Liver (tissue), 9 donors: ENCODE measurements around the gene FAT1. TPM values are rescaled to one million over a fixed set of nuclear protein-coding genes. Genes with fewer than 3 reads are reported as not detected.

Experiments
- DNase-seq: peaks from one replicate; pipeline ENCODE4 v3.0.0-alpha.2; 2017; ENCODE audit warnings: low spot score
- H3K27ac ChIP-seq, 2 donors: one replicate each; pipeline ENCODE4 v1.7.0; 2013; ENCODE audit warnings: inconsistent platforms in 2 of 2, low read length in 2 of 2, control low read depth in 1 of 2, low read depth in 1 of 2, mild to moderate bottlenecking in 1 of 2
- H3K27me3 ChIP-seq, 4 donors: one replicate each; pipeline versions ENCODE4 v1.6.1 to v1.7.0; 2013; ENCODE audit warnings: low read length in 3 of 4, inconsistent platforms in 1 of 4, mild to moderate bottlenecking in 1 of 4, moderate library complexity in 1 of 4; ENCODE audit not compliant: control insufficient read depth in 4 of 4, insufficient read depth in 4 of 4
- H3K36me3 ChIP-seq, 4 donors: one replicate each; pipeline versions ENCODE4 v1.6.1 to v1.7.0; 2013; ENCODE audit warnings: low read length in 3 of 4, mild to moderate bottlenecking in 3 of 4, low read depth in 1 of 4, moderate library complexity in 1 of 4; ENCODE audit not compliant: control insufficient read depth in 4 of 4, insufficient read depth in 3 of 4
- H3K4me1 ChIP-seq, 4 donors: one replicate each; pipeline versions ENCODE4 v1.6.1 to v1.7.0; 2013; ENCODE audit warnings: low read length in 3 of 4, mild to moderate bottlenecking in 3 of 4, moderate library complexity in 1 of 4; ENCODE audit not compliant: control insufficient read depth in 4 of 4, insufficient read depth in 4 of 4
- H3K4me3 ChIP-seq, 3 donors: one replicate each; pipeline versions ENCODE4 v1.6.1 to v1.7.0; 2013; ENCODE audit warnings: low read length in 3 of 3, control low read depth in 1 of 3, low read depth in 1 of 3, mild to moderate bottlenecking in 1 of 3
- H3K9ac ChIP-seq, 2 donors: one replicate each; pipeline ENCODE4 v1.7.0; 2013; ENCODE audit warnings: low read length in 2 of 2, mild to moderate bottlenecking in 2 of 2, moderate library complexity in 2 of 2, control low read depth in 1 of 2, low read depth in 1 of 2
- H3K9me3 ChIP-seq, 4 donors: one replicate each; pipeline versions ENCODE4 v1.6.1 to v1.7.0; 2013; ENCODE audit warnings: low read length in 3 of 4; ENCODE audit not compliant: control insufficient read depth in 4 of 4
- FOXA1 ChIP-seq: IDR thresholded peaks from 2 replicates; pipeline ENCODE4 v1.6.1; 2016; ENCODE audit warnings: antibody characterized with exemption
- FOXA2 ChIP-seq: IDR thresholded peaks from 2 replicates; pipeline ENCODE4 v1.6.1; 2016; ENCODE audit warnings: antibody characterized with exemption
- GABPA ChIP-seq, 2 donors: IDR thresholded peaks in 1 of 2; conservative IDR thresholded peaks in 1 of 2; 2 replicates each; pipeline ENCODE4 v1.6.1; 2016; ENCODE audit warnings: antibody characterized with exemption in 2 of 2, mild to moderate bottlenecking in 1 of 2, moderate library complexity in 1 of 2
- HNF4A ChIP-seq, 2 donors: conservative IDR thresholded peaks; 2 replicates each; pipeline ENCODE4 v1.6.1; 2016; ENCODE audit warnings: antibody characterized with exemption in 2 of 2, mild to moderate bottlenecking in 2 of 2
- HNF4G ChIP-seq: IDR thresholded peaks from 2 replicates; pipeline ENCODE4 v1.6.1; 2016; ENCODE audit warnings: antibody characterized with exemption
- JUND ChIP-seq, 2 donors: IDR thresholded peaks; 2 replicates each; pipeline ENCODE4 v1.6.1; 2016; ENCODE audit warnings: antibody characterized with exemption in 2 of 2
- NR2F2 ChIP-seq: IDR thresholded peaks from 2 replicates; pipeline ENCODE4 v1.6.1; 2016; ENCODE audit warnings: antibody characterized with exemption
- RXRA ChIP-seq, 2 donors: IDR thresholded peaks; 2 replicates each; pipeline ENCODE4 v1.6.1; 2017 to 2018; ENCODE audit warnings: antibody characterized with exemption in 2 of 2, mild to moderate bottlenecking in 1 of 2
- SP1 ChIP-seq: IDR thresholded peaks from 2 replicates; pipeline ENCODE4 v1.6.1; 2018; ENCODE audit warnings: antibody characterized with exemption, mild to moderate bottlenecking
- TAF1 ChIP-seq: conservative IDR thresholded peaks from 2 replicates; pipeline ENCODE4 v1.6.1; 2016; ENCODE audit warnings: antibody characterized with exemption, mild to moderate bottlenecking
- YY1 ChIP-seq: IDR thresholded peaks from 2 replicates; pipeline ENCODE4 v1.6.1; 2016; ENCODE audit warnings: antibody characterized with exemption, mild to moderate bottlenecking
- WGBS: extraction: QIAGEN DNeasy Blood & Tissue Kit; methylation state at CpG from one replicate; pipeline ENCODE4 v1.1.7; 2013; 5-methylcytosine and 5-hydroxymethylcytosine counted together
- polyA plus RNA-seq, 2 donors: library from polyadenylated mRNA; stranded (reverse) in 1 of 2; unstranded in 1 of 2; fragments of 200-250 nt in 1 of 2; fragments of >200 nt in 1 of 2; fragmentation: Nextera tagmentation in 1 of 2; extraction: Ambion mirVana in 1 of 2; gene quantifications; one replicate each; pipeline versions ENCODE4 v1.2.1 to v1.2.3, GENCODE V29; 2013 to 2015
- total RNA-seq, 2 donors: library from RNA; depleted of rRNA; stranded (reverse); fragments of >200 nt; gene quantifications; one replicate each; pipeline ENCODE4 v1.2.3, GENCODE V29; 2014
- TF ChIP-seq, protein P1 (sequence below): IDR thresholded peaks from 2 replicates; pipeline ENCODE4 v1.6.1; 2016; ENCODE audit warnings: antibody characterized with exemption
- TF ChIP-seq, protein P2 (sequence below): IDR thresholded peaks from 2 replicates; pipeline ENCODE4 v1.6.1; 2016; ENCODE audit warnings: antibody characterized with exemption, mild to moderate bottlenecking
- TF ChIP-seq, protein P3 (sequence below): fragments of 150-350 bp; IDR thresholded peaks from 2 replicates; pipeline ENCODE4 v1.5.1; 2017; ENCODE audit warnings: improper control_type of control experiment, low read depth, low read length; ENCODE audit not compliant: missing input control
- TF ChIP-seq, protein P4 (sequence below): IDR thresholded peaks from 2 replicates; pipeline ENCODE4 v1.6.1; 2016; ENCODE audit warnings: antibody characterized with exemption
- donor health status: healthy.
- donor health status: healthy.
- donor health status: healthy.
- donor health status: healthy.
- donor health status: healthy.

FAT1 gene
- total and polyA plus RNA-seq, 4 donors = 10.0 to 48.0 (median 30.0) TPM

DNA sequence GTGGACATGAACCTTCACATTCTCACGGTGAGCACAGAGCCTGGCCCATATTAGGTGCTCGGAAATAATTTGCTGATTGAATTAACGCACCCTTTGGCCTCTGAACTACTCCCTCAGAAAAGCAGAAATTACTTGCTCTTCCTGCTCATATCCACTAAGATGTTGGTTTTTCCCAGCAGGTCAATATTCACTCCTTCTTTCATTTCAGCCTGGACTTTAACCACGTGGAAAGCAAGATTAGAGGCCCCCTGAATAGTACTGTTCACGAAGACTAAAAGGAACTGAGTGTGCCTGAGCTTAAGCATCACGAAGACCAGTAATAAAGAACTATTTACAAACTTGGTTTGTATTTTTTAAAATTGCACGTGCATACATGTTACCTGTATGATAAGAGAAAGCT is 178.2 kb downstream of the FAT1 start:
- peaks cover 0 to 14% (median 8%) of the 10 kb centered on the region in 4 donors for H3K9me3 ChIP-seq
- H3K27me3 ChIP-seq = peaks cover 0 to 3% (median 0%) of the 10 kb centered on the region in 4 donors
- WGBS = 70% methylated on average over 7 of the region's 7 CpGs
- H3K27ac ChIP-seq = no peak overlapping the region
- no peak overlapping the region for H3K4me3 ChIP-seq
- TF ChIP-seq SP1 (no peak), TAF1 (no peak), YY1 (no peak), NR2F2 (no peak), HNF4A (conservative IDR thresholded peaks at IDR 0.05) (no peak), HNF4G (no peak), GABPA (IDR thresholded peaks at IDR 0.05 in 1 of 2, conservative IDR thresholded peaks at IDR 0.05 in 1 of 2) (no peak), FOXA2 (no peak), FOXA1 (no peak), JUND (IDR thresholded peaks at IDR 0.05) (no peak)
- TF ChIP-seq, protein P1, sequence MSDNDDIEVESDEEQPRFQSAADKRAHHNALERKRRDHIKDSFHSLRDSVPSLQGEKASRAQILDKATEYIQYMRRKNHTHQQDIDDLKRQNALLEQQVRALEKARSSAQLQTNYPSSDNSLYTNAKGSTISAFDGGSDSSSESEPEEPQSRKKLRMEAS = no peak
- TF ChIP-seq, protein P2, sequence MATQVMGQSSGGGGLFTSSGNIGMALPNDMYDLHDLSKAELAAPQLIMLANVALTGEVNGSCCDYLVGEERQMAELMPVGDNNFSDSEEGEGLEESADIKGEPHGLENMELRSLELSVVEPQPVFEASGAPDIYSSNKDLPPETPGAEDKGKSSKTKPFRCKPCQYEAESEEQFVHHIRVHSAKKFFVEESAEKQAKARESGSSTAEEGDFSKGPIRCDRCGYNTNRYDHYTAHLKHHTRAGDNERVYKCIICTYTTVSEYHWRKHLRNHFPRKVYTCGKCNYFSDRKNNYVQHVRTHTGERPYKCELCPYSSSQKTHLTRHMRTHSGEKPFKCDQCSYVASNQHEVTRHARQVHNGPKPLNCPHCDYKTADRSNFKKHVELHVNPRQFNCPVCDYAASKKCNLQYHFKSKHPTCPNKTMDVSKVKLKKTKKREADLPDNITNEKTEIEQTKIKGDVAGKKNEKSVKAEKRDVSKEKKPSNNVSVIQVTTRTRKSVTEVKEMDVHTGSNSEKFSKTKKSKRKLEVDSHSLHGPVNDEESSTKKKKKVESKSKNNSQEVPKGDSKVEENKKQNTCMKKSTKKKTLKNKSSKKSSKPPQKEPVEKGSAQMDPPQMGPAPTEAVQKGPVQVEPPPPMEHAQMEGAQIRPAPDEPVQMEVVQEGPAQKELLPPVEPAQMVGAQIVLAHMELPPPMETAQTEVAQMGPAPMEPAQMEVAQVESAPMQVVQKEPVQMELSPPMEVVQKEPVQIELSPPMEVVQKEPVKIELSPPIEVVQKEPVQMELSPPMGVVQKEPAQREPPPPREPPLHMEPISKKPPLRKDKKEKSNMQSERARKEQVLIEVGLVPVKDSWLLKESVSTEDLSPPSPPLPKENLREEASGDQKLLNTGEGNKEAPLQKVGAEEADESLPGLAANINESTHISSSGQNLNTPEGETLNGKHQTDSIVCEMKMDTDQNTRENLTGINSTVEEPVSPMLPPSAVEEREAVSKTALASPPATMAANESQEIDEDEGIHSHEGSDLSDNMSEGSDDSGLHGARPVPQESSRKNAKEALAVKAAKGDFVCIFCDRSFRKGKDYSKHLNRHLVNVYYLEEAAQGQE = no peak
- TF ChIP-seq, protein P3, sequence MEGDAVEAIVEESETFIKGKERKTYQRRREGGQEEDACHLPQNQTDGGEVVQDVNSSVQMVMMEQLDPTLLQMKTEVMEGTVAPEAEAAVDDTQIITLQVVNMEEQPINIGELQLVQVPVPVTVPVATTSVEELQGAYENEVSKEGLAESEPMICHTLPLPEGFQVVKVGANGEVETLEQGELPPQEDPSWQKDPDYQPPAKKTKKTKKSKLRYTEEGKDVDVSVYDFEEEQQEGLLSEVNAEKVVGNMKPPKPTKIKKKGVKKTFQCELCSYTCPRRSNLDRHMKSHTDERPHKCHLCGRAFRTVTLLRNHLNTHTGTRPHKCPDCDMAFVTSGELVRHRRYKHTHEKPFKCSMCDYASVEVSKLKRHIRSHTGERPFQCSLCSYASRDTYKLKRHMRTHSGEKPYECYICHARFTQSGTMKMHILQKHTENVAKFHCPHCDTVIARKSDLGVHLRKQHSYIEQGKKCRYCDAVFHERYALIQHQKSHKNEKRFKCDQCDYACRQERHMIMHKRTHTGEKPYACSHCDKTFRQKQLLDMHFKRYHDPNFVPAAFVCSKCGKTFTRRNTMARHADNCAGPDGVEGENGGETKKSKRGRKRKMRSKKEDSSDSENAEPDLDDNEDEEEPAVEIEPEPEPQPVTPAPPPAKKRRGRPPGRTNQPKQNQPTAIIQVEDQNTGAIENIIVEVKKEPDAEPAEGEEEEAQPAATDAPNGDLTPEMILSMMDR = no peak
- no peaks in the 10 kb centered on the region for H3K36me3 ChIP-seq
- no peak overlapping the region for H3K9ac ChIP-seq
- DNase-seq = no peak
- no peaks in the 10 kb centered on the region for H3K4me1 ChIP-seq

DNA sequence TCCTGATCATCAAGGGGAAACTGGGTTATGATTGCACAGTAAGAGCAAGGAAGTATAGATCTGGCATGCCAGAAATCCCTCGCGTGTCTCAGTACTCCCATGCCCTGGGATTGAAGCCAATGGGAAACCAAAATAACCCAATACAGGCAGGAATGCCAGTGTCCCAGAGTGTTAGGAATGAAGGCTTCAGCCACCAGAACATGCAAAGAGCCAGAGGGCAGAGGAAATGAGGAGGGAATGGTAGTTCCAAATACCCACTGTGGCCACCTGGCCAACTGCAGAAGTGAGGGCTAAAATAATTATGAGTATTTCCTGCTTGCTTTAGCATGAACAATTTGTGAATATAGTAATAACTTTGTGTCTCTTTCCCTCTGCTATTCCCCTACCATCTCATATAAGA is 180.4 kb downstream of the FAT1 start:
- no peak for DNase-seq
- TF ChIP-seq RXRA (IDR thresholded peaks at IDR 0.05) = no peak
- Histone ChIP-seq H3K4me3 (no peak overlapping the region), H3K27me3 (no peaks in the 10 kb centered on the region), H3K36me3 (no peaks in the 10 kb centered on the region), H3K9me3 (peaks cover 4 to 14% (median 8%) of the 10 kb centered on the region in 4 donors), H3K4me1 (no peaks in the 10 kb centered on the region), H3K9ac (no peak overlapping the region), H3K27ac (no peak overlapping the region)
- WGBS = 95% methylated on average over 2 of the region's 2 CpGs

DNA sequence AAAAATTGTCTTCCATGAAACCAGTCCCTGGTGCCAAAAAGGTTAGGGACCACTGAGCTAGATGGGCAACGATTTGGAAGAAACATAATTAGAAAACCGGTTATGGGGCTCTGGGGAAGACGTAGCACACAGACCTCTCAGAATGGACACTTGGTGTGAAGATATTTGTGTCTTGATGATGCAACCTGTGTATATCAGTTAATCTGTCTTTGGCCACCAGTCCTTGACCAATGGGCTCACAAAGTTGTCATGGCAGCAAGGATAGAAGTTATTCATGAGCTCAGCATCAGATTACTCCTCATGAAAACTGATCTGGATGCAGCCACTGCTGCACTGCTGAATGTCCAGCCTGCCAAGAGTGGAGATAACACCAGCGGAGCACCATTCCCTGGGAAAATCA is 181.9 kb downstream of the FAT1 start:
- Histone ChIP-seq H3K36me3 (no peaks in the 10 kb centered on the region), H3K27ac (no peak overlapping the region), H3K9ac (no peak overlapping the region), H3K4me3 (no peak overlapping the region), H3K27me3 (no peaks in the 10 kb centered on the region), H3K4me1 (no peaks in the 10 kb centered on the region), H3K9me3 (peaks cover 4 to 12% (median 7%) of the 10 kb centered on the region in 4 donors)
- 77% methylated on average over 4 of the region's 4 CpGs for WGBS
- TF ChIP-seq, protein P3 = no peak
- TF ChIP-seq, protein P4, sequence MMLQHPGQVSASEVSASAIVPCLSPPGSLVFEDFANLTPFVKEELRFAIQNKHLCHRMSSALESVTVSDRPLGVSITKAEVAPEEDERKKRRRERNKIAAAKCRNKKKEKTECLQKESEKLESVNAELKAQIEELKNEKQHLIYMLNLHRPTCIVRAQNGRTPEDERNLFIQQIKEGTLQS = no peak
- no peak for DNase-seq
